Mononuclear cell (primary cell): ENCODE measurements around the gene THRSP. TPM values are rescaled to one million over a fixed set of nuclear protein-coding genes. Genes with fewer than 3 reads are reported as not detected.
"Not testable (repeated sequence)": the region's sequence is repeated elsewhere in the genome, so short reads cannot be mapped to it uniquely, and the experiment has no call there.

Experiments
- H3K27me3 ChIP-seq: 2 replicates; pipeline ENCODE4 v1.6.0; 2011; ENCODE audit warnings: low read length, control low read depth; ENCODE audit not compliant: insufficient read depth
- H3K4me1 ChIP-seq: 2 replicates; pipeline ENCODE4 v1.5.1; 2011; ENCODE audit warnings: mild to moderate bottlenecking, low read length, control low read depth; ENCODE audit not compliant: insufficient read depth
- H3K4me3 ChIP-seq: 2 replicates; pipeline ENCODE4 v1.5.1; 2011; ENCODE audit warnings: mild to moderate bottlenecking, low read length, moderate library complexity
- H3K9me3 ChIP-seq: 2 replicates; pipeline ENCODE4 v1.5.1; 2011; ENCODE audit warnings: low read depth, mild to moderate bottlenecking, control low read depth, low read length
- total RNA-seq: library from RNA; depleted of rRNA; stranded (reverse); fragments of >200 nt; gene quantifications from one replicate; pipeline ENCODE4 v1.2.3, GENCODE V29; 2012

Gene THRSP
- total RNA-seq, 1 donor: 0.31 TPM

- Histone ChIP-seq H3K9me3 (no peaks in the 10 kb centered on the region), H3K27me3 (no peaks in the 10 kb centered on the region), H3K4me3 (no peak overlapping the region), H3K4me1 (peaks cover 5% of the 10 kb centered on the region)
These were observed 15.1 kb upstream of the THRSP start for GRCh38 chr11:78048561-78048960.

- Histone ChIP-seq H3K4me1 (peaks cover 5% of the 10 kb centered on the region), H3K9me3 (no peaks in the 10 kb centered on the region), H3K4me3 (no peak overlapping the region), H3K27me3 (no peaks in the 10 kb centered on the region)
These were observed 14.3 kb upstream of the THRSP start for GRCh38 chr11:78049348-78049747.

- H3K4me3 ChIP-seq: no peak overlapping the region
- H3K4me1 ChIP-seq: no peaks in the 10 kb centered on the region
- H3K27me3 ChIP-seq: no peaks in the 10 kb centered on the region
- no peaks in the 10 kb centered on the region for H3K9me3 ChIP-seq
These were observed 12.5 kb upstream of the THRSP start for GRCh38 chr11:78050964-78051831.

- no peaks in the 10 kb centered on the region for H3K4me1 ChIP-seq
- no peaks in the 10 kb centered on the region for H3K9me3 ChIP-seq
- H3K4me3 ChIP-seq: no peak overlapping the region
- H3K27me3 ChIP-seq: no peaks in the 10 kb centered on the region
These were observed 8.7 kb upstream of the THRSP start for GRCh38 chr11:78054971-78055370.

GRCh38 chr11:78056093-78056492 lies 7.6 kb upstream of the THRSP start:
- no peak overlapping the region for H3K4me3 ChIP-seq
- H3K9me3 ChIP-seq: no peaks in the 10 kb centered on the region
- no peaks in the 10 kb centered on the region for H3K27me3 ChIP-seq
- no peaks in the 10 kb centered on the region for H3K4me1 ChIP-seq

- H3K27me3 ChIP-seq: no peaks in the 10 kb centered on the region
- H3K9me3 ChIP-seq: no peaks in the 10 kb centered on the region
- H3K4me3 ChIP-seq: no peak overlapping the region
- no peaks in the 10 kb centered on the region for H3K4me1 ChIP-seq
These were observed 6.1 kb upstream of the THRSP start for GRCh38 chr11:78057462-78058055.

GRCh38 chr11:78059749-78060328 lies 3.8 kb upstream of the THRSP start:
- H3K4me3 ChIP-seq, H3K9me3 ChIP-seq, H3K4me1 ChIP-seq, H3K27me3 ChIP-seq: not testable (repeated sequence)

- Histone ChIP-seq H3K9me3 (no peaks in the 10 kb centered on the region), H3K4me3 (no peak overlapping the region), H3K27me3 (no peaks in the 10 kb centered on the region), H3K4me1 (no peaks in the 10 kb centered on the region)
These were observed 3.1 kb upstream of the THRSP start for GRCh38 chr11:78060533-78060932.

- Histone ChIP-seq H3K4me1 (no peaks in the 10 kb centered on the region), H3K27me3 (no peaks in the 10 kb centered on the region), H3K4me3 (no peak overlapping the region), H3K9me3 (no peaks in the 10 kb centered on the region)
These were observed 2.4 kb upstream of the THRSP start for GRCh38 chr11:78061088-78061920.

- no peak overlapping the region for H3K4me3 ChIP-seq
- H3K4me1 ChIP-seq: no peaks in the 10 kb centered on the region
These were observed 1.7 kb upstream of the THRSP start for GRCh38 chr11:78061921-78062311.

GRCh38 chr11:78062671-78063070 lies 990 bp upstream of the THRSP start:
- H3K4me1 ChIP-seq: no peaks in the 10 kb centered on the region
- no peaks in the 10 kb centered on the region for H3K9me3 ChIP-seq
- H3K27me3 ChIP-seq: no peaks in the 10 kb centered on the region
- H3K4me3 ChIP-seq: no peak overlapping the region

More at GRCh38 chr11:78061921-78062311, 1.7 kb upstream of the THRSP start:
- Histone ChIP-seq H3K9me3 (no peaks in the 10 kb centered on the region), H3K27me3 (no peaks in the 10 kb centered on the region)

GRCh38 chr11:78065203-78065602 lies 1.5 kb downstream of the THRSP start:
- Histone ChIP-seq H3K27me3 (no peaks in the 10 kb centered on the region), H3K4me1 (no peaks in the 10 kb centered on the region), H3K4me3 (no peak overlapping the region), H3K9me3 (no peaks in the 10 kb centered on the region)

GRCh38 chr11:78066471-78066870 lies 2.8 kb downstream of the THRSP start:
- Histone ChIP-seq H3K9me3 (no peaks in the 10 kb centered on the region), H3K4me1 (no peaks in the 10 kb centered on the region), H3K4me3 (no peak overlapping the region), H3K27me3 (no peaks in the 10 kb centered on the region)

GRCh38 chr11:78067704-78068103 lies 4.0 kb downstream of the THRSP start:
- no peaks in the 10 kb centered on the region for H3K9me3 ChIP-seq
- H3K27me3 ChIP-seq: no peaks in the 10 kb centered on the region
- H3K4me3 ChIP-seq: no peak overlapping the region
- no peaks in the 10 kb centered on the region for H3K4me1 ChIP-seq

- no peaks in the 10 kb centered on the region for H3K9me3 ChIP-seq
These were observed 5.8 kb downstream of the THRSP start for GRCh38 chr11:78069465-78069864.

More at GRCh38 chr11:78069465-78069864, 5.8 kb downstream of the THRSP start:
- no peak overlapping the region for H3K4me3 ChIP-seq
- no peaks in the 10 kb centered on the region for H3K27me3 ChIP-seq
- no peaks in the 10 kb centered on the region for H3K4me1 ChIP-seq
